Measurements from ENCODE around the gene OTOGL.

Gene OTOGL

GRCh38 chr12:80420075-80420474 lies 320.7 kb downstream of the OTOGL start:
- Histone ChIP-seq H3K4me3 (ENCODE audit: low read depth in 1 of 2, low read length in 2 of 2) (no peak overlapping the region), H3K9me3 (ENCODE audit: low read length) (no peaks in the 10 kb centered on the region), H3K4me1 (ENCODE audit: insufficient read depth, low read length) (no peaks in the 10 kb centered on the region), H3K27me3 (ENCODE audit: control insufficient read depth in 1 of 2, insufficient read depth in 2 of 2, low read length in 2 of 2) (no peaks in the 10 kb centered on the region), H3K27ac (ENCODE audit: low read depth, low read length) (no peak overlapping the region), H3K36me3 (ENCODE audit: insufficient read depth, low read length) (no peaks in the 10 kb centered on the region), H3K9ac (ENCODE audit: low read length) (no peak overlapping the region)

GRCh38 chr12:80422550-80422949 lies 323.2 kb downstream of the OTOGL start:
- H3K9ac ChIP-seq (ENCODE audit: low read length), result no peak overlapping the region
- H3K27ac ChIP-seq (ENCODE audit: low read depth, low read length), result no peak overlapping the region
- H3K27me3 ChIP-seq (ENCODE audit: control insufficient read depth in 1 of 2, insufficient read depth in 2 of 2, low read length in 2 of 2), result no peaks in the 10 kb centered on the region
- H3K36me3 ChIP-seq (ENCODE audit: insufficient read depth, low read length), result no peaks in the 10 kb centered on the region
- no peaks in the 10 kb centered on the region for H3K9me3 ChIP-seq (ENCODE audit: low read length)
- no peak overlapping the region for H3K4me3 ChIP-seq (ENCODE audit: low read depth in 1 of 2, low read length in 2 of 2)
- no peaks in the 10 kb centered on the region for H3K4me1 ChIP-seq (ENCODE audit: insufficient read depth, low read length)

All from muscle layer of colon (tissue), 2 donors.